PC-3 (cell line): Measurements from ENCODE around the gene EFCAB6. TPM values are rescaled to one million over a fixed set of nuclear protein-coding genes. Genes with fewer than 3 reads are reported as not detected.

Source experiments
- ATAC-seq: fragments of 200-7000 bp; cut with Tn5 transposase; 2 replicates; pipeline ENCODE4 v1.9.1; 2020; ENCODE audit warnings: mild to moderate bottlenecking, moderate library complexity
- BruUV-seq: library from RNA; stranded (reverse); fragments of 400-500 nt; replicated peaks from 2 replicates; lab custom pipeline; 2021; lab: Mats Ljungman, UMichigan
- CTCF ChIA-PET: fragments of 300-600 bp; sonication (Branson Sonifier 250); formaldehyde crosslinking; loops from one replicate; lab custom pipeline; 2022; ENCODE audit warnings: antibody characterized with exemption; lab: Charles Lee
- POLR2A ChIA-PET: fragments of 300-600 bp; sonication (Branson Sonifier 250); formaldehyde crosslinking; loops from one replicate; lab custom pipeline; 2022; ENCODE audit warnings: antibody characterized with exemption; ENCODE audit not compliant: unreplicated experiment; lab: Charles Lee
- DNase-seq: peaks from one replicate; pipeline ENCODE4 v3.0.0-alpha.2; 2015
- H2AFZ ChIP-seq: fragments of 300-600 bp; sonication (generic); 2 replicates; pipeline ENCODE4 v1.6.0; 2016; ENCODE audit warnings: antibody characterized with exemption, low read length
- H3F3A ChIP-seq: fragments of 300-600 bp; sonication (generic); one replicate; pipeline ENCODE4 v1.6.0; 2017; ENCODE audit warnings: antibody characterized with exemption, low read length, control low read depth, mild to moderate bottlenecking; ENCODE audit not compliant: unreplicated experiment
- H3K27ac ChIP-seq: fragments of 300-600 bp; sonication (generic); 2 replicates; pipeline ENCODE4 v1.5.1; 2016; ENCODE audit warnings: mild to moderate bottlenecking, low read length
- H3K27me3 ChIP-seq: fragments of 300-600 bp; sonication (generic); 2 replicates; pipeline ENCODE4 v1.6.1; 2016; ENCODE audit warnings: low read length, mixed read lengths
- H3K36me3 ChIP-seq: fragments of 300-600 bp; sonication (generic); 2 replicates; pipeline ENCODE4 v1.6.1; 2016; ENCODE audit warnings: low read depth, mixed run types, low read length, mixed read lengths
- H3K4me1 ChIP-seq: fragments of 300-600 bp; sonication (generic); 2 replicates; pipeline ENCODE4 v1.5.1; 2016; ENCODE audit warnings: low read length; ENCODE audit not compliant: insufficient read depth
- H3K4me2 ChIP-seq: fragments of 300-600 bp; sonication (generic); 2 replicates; pipeline ENCODE4 v1.6.0; 2016; ENCODE audit warnings: low read length
- H3K4me3 ChIP-seq: fragments of 300-600 bp; sonication (generic); 2 replicates; pipeline ENCODE4 v1.5.1; 2016; ENCODE audit warnings: mild to moderate bottlenecking, low read length, mixed read lengths
- H3K79me2 ChIP-seq: fragments of 300-600 bp; sonication (generic); 2 replicates; pipeline ENCODE4 v1.6.1; 2017; ENCODE audit warnings: low read length, mixed read lengths
- H3K9ac ChIP-seq: fragments of 300-600 bp; sonication (generic); 2 replicates; pipeline ENCODE4 v1.6.0; 2016; ENCODE audit warnings: mild to moderate bottlenecking, low read length
- H3K9me2 ChIP-seq: fragments of 300-600 bp; sonication (generic); replicated peaks from 2 replicates; pipeline ENCODE4 v1.6.1; 2016; ENCODE audit warnings: mixed run types, low read length, mixed read lengths
- H3K9me3 ChIP-seq: fragments of 300-600 bp; sonication (generic); 2 replicates; pipeline ENCODE4 v1.6.1; 2016; ENCODE audit warnings: low read length, mixed read lengths
- H4K20me1 ChIP-seq: fragments of 300-600 bp; sonication (generic); 2 replicates; pipeline ENCODE4 v1.6.1; 2016; ENCODE audit warnings: low read length, mixed read lengths
- EZH2 ChIP-seq: fragments of 300-600 bp; sonication (generic); IDR thresholded peaks from one replicate; pipeline ENCODE4 v1.6.1; 2017; ENCODE audit warnings: antibody characterized with exemption, mild to moderate bottlenecking, low read length; ENCODE audit not compliant: unreplicated experiment
- EZH2phosphoT487 ChIP-seq: fragments of 300-600 bp; sonication (generic); IDR thresholded peaks from 2 replicates; pipeline ENCODE4 v1.6.1; 2018; ENCODE audit warnings: mild to moderate bottlenecking, antibody characterized with exemption, low read length, borderline replicate concordance
- intact Hi-C: fragments of 100-400 bp; cut with micrococcal nuclease; formaldehyde crosslinking; loops from 2 replicates; pipeline ENCODE4 v1.9.0; 2023
- total RNA-seq: library from RNA; depleted of rRNA; stranded (reverse); fragments of >200 nt; gene quantifications from 2 replicates; pipeline ENCODE4 v1.2.3, GENCODE V29; 2014
- TF ChIP-seq, protein P1 (sequence below): fragments of 300-600 bp; sonication (generic); conservative IDR thresholded peaks from 2 replicates; pipeline ENCODE4 v1.5.1; 2017; ENCODE audit warnings: antibody characterized with exemption, low read depth, mild to moderate bottlenecking, low read length

Gene EFCAB6
- total RNA-seq, 1 experiment from 2014 or later = 0.07 TPM

DNA sequence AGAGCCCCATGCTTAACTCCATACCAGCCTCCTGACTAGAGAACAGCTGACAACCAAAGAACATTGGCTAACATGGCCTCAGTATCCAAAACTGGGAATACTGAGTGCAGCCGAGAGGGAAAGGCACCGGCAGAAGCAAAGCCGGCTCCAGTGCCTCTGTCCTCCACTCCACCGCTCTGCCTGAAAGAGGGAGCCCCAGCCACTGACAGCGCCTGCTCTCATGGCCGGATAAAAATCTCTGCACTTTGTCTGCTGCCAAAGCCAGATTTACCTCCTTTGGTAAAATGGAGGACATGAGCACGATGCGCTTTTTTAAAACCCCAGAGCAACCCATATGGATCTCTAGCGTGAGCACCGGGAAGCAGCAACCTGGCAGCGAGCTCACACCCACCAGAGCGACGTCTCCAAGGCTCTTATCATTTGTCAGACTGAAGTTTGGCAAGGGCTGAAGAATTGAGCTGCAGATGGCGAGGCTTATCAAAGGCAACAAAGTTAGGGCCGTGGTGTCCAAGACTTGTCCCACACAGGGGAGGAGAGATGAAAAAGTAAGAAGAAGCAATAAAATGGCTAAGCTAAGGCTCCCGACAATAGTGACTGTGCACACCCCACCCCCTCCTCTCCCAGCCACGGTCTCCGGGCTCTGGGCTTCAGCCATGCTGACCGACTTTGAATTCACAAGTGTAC, 71.4 kb downstream of the EFCAB6 start:
- Histone ChIP-seq H3K9ac (no peak overlapping the region), H3K27me3 (peaks cover 10% of the 10 kb centered on the region; the same call in 1 of the 2 replicates), H3K4me2 (no peak overlapping the region), H4K20me1 (no peaks in the 10 kb centered on the region), H3F3A (no peaks in the 10 kb centered on the region), H3K9me2 (no peaks in the 10 kb centered on the region), H3K27ac (no peak overlapping the region), H3K36me3 (no peaks in the 10 kb centered on the region), H3K9me3 (no peaks in the 10 kb centered on the region), H3K4me3 (no peak overlapping the region), H3K79me2 (no peaks in the 10 kb centered on the region), H2AFZ (no peak overlapping the region), H3K4me1 (no peaks in the 10 kb centered on the region)
- intact Hi-C loops = no loop called here
- no TSS peak for BruUV-seq
- ATAC-seq = no peak
- ChIA-PET CTCF (no interaction called here), POLR2A (no interaction called here)
- TF ChIP-seq, protein P1, sequence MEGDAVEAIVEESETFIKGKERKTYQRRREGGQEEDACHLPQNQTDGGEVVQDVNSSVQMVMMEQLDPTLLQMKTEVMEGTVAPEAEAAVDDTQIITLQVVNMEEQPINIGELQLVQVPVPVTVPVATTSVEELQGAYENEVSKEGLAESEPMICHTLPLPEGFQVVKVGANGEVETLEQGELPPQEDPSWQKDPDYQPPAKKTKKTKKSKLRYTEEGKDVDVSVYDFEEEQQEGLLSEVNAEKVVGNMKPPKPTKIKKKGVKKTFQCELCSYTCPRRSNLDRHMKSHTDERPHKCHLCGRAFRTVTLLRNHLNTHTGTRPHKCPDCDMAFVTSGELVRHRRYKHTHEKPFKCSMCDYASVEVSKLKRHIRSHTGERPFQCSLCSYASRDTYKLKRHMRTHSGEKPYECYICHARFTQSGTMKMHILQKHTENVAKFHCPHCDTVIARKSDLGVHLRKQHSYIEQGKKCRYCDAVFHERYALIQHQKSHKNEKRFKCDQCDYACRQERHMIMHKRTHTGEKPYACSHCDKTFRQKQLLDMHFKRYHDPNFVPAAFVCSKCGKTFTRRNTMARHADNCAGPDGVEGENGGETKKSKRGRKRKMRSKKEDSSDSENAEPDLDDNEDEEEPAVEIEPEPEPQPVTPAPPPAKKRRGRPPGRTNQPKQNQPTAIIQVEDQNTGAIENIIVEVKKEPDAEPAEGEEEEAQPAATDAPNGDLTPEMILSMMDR = no peak
- TF ChIP-seq EZH2 (no peak), EZH2phosphoT487 (no peak)
- DNase-seq = no peak

DNA sequence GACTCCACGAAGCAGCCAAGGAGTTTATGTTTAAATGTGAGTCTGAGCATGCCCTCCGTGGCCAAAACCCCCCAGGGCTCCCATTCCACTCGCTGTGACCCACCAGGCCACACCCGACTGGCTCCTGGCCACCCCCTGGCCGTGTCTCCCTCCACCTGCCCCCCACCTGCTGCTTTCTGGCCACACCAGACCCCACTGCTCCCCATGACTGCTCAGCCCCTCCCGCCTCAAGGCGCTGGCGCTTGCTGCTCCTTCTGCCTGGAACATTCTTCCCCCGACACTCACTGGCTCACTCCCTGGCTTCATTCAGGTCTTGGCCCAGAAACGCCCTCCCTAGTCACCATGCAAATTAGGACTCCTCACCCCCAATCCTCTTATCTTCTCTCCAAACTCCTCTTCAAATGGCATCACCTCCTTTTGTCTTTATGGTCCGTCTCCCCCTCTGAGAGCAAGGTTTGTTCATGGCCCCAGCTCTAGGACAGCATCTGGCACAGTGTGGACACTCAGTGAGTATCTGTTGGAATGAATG, 72.2 kb downstream of the EFCAB6 start:
- no peaks in the 10 kb centered on the region for H3K36me3 ChIP-seq
- intact Hi-C loops = no loop called here
- TF ChIP-seq, protein P1 = no peak
- no peak for TF ChIP-seq EZH2phosphoT487
- no peak for TF ChIP-seq EZH2
- H3K79me2 ChIP-seq = no peaks in the 10 kb centered on the region
- ATAC-seq (no peak), DNase-seq (no peak)
- POLR2A ChIA-PET = no interaction called here
- H3K27me3 ChIP-seq = peaks cover 2% of the 10 kb centered on the region; the same call in 1 of the 2 replicates
- H3K9me3 ChIP-seq = no peaks in the 10 kb centered on the region
- no peaks in the 10 kb centered on the region for H3K9me2 ChIP-seq
- no peak overlapping the region for H3K9ac ChIP-seq
- BruUV-seq = no TSS peak
- no peaks in the 10 kb centered on the region for H3K4me1 ChIP-seq
- no peak overlapping the region for H2AFZ ChIP-seq
- no peak overlapping the region for H3K27ac ChIP-seq
- no peak overlapping the region for H3K4me2 ChIP-seq
- no peaks in the 10 kb centered on the region for H3F3A ChIP-seq
- H4K20me1 ChIP-seq = no peaks in the 10 kb centered on the region
- CTCF ChIA-PET = no interaction called here
- H3K4me3 ChIP-seq = no peak overlapping the region

DNA sequence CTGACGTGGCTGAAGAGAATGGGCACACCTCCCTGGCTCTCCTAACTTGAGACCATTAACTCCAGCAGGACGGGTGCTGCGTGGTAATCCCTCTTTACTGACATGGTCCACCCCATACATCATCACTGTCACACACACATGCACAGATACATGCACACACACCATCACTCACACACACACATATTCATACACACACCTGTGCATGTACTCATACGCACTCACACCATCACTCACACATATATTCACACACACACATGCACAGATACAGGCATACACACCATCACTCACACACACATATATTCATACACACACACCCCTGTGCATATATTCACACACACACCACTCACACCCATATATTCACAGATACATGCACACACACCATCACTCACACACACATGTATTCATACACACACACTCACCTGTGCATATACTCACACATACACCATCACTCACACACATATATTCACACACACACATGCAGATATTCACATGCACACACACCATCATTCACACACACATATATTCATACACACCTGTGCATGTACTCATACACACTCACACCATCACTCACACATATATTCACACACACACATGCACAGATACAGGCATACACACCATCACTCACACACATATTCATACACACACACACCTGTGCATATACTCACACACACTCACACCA, 74.8 kb downstream of the EFCAB6 start:
- CTCF ChIA-PET = no interaction called here
- Histone ChIP-seq H3K79me2 (no peaks in the 10 kb centered on the region), H3K9ac (no peak overlapping the region), H3K4me3 (no peak overlapping the region), H3F3A (no peaks in the 10 kb centered on the region), H2AFZ (no peak overlapping the region), H3K4me1 (no peaks in the 10 kb centered on the region), H3K4me2 (no peak overlapping the region), H3K27ac (no peak overlapping the region), H3K36me3 (no peaks in the 10 kb centered on the region), H3K9me2 (no peaks in the 10 kb centered on the region), H3K9me3 (no peaks in the 10 kb centered on the region), H3K27me3 (no peaks in the 10 kb centered on the region), H4K20me1 (no peaks in the 10 kb centered on the region)
- POLR2A ChIA-PET = no interaction called here
- DNase-seq = no peak
- ATAC-seq = no peak
- intact Hi-C loops = no loop called here
- TF ChIP-seq, protein P1 = no peak
- TF ChIP-seq EZH2 = no peak
- TF ChIP-seq EZH2phosphoT487 = no peak
- no TSS peak for BruUV-seq
